Subcutaneous adipose tissue (tissue), 4 donors: ENCODE results near the gene C8A. TPM values are rescaled to one million over a fixed set of nuclear protein-coding genes. Genes with fewer than 3 reads are reported as not detected.

Source experiments
- CTCF ChIP-seq: fragments of 450-650 bp; IDR thresholded peaks from one replicate; pipeline ENCODE4 v1.5.1; 2016; ENCODE audit warnings: low read depth, mild to moderate bottlenecking, control low read depth, antibody characterized with exemption, moderate library complexity
- total RNA-seq, 4 donors: library from RNA; depleted of rRNA; stranded (reverse); fragments of >200 nt; gene quantifications; one replicate each; pipeline ENCODE4 v1.1.0, GENCODE V29; 2016

C8A gene
- total RNA-seq, 4 donors from 2014 or later: not detected

- no peak for TF ChIP-seq CTCF
These were observed 97.9 kb downstream of the C8A start for GRCh38 chr1:56952501-56952900.

- no peak for TF ChIP-seq CTCF
These were observed 98.8 kb downstream of the C8A start for GRCh38 chr1:56953386-56953785.

GRCh38 chr1:56954664-56955063 is 100.1 kb downstream of the C8A start:
- TF ChIP-seq CTCF: no peak

GRCh38 chr1:56957931-56958330 is 103.3 kb downstream of the C8A start:
- no peak for TF ChIP-seq CTCF

GRCh38 chr1:56958526-56958925 is 103.9 kb downstream of the C8A start:
- TF ChIP-seq CTCF: no peak

- TF ChIP-seq CTCF: no peak
These were observed 106.8 kb downstream of the C8A start for GRCh38 chr1:56961426-56961825.

GRCh38 chr1:56963667-56964066 is 109.1 kb downstream of the C8A start:
- TF ChIP-seq CTCF: no peak
